ENCODE results near the gene PLPPR5. TPM values are rescaled to one million over a fixed set of nuclear protein-coding genes. Genes with fewer than 3 reads are reported as not detected.
A peak's percentile ranks its signal among the peaks of the same experiment; 100 is the strongest.

PLPPR5 gene
- total and polyA plus RNA-seq, 7 donors = 0.13 to 1.1 (median 0.55) TPM; not detected in 2

GRCh38 chr1:99010679-99011078 is 6.0 kb upstream of the PLPPR5 start:
- peaks cover 0 to 27% (median 5%) of the 10 kb centered on the region in 3 donors for H3K27me3 ChIP-seq
- intact Hi-C loops (cut with DNase I) = no loop called here
- H3K4me3 ChIP-seq = no peak overlapping the region
- 64 to 69% methylated on average over 2 of the region's 2 CpGs for WGBS, 2 donors
- TF ChIP-seq POLR2AphosphoS5 (IDR thresholded peaks at IDR 0.05) (no peak), POLR2A (IDR thresholded peaks at IDR 0.05) (no peak), EP300 (IDR thresholded peaks at IDR 0.05) (no peak)
- TF ChIP-seq, protein P1, sequence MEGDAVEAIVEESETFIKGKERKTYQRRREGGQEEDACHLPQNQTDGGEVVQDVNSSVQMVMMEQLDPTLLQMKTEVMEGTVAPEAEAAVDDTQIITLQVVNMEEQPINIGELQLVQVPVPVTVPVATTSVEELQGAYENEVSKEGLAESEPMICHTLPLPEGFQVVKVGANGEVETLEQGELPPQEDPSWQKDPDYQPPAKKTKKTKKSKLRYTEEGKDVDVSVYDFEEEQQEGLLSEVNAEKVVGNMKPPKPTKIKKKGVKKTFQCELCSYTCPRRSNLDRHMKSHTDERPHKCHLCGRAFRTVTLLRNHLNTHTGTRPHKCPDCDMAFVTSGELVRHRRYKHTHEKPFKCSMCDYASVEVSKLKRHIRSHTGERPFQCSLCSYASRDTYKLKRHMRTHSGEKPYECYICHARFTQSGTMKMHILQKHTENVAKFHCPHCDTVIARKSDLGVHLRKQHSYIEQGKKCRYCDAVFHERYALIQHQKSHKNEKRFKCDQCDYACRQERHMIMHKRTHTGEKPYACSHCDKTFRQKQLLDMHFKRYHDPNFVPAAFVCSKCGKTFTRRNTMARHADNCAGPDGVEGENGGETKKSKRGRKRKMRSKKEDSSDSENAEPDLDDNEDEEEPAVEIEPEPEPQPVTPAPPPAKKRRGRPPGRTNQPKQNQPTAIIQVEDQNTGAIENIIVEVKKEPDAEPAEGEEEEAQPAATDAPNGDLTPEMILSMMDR (IDR thresholded peaks at IDR 0.05) = no peak
- no peaks in the 10 kb centered on the region for H3K36me3 ChIP-seq
- H3K4me1 ChIP-seq = peaks cover 0 to under 1% (median 0%) of the 10 kb centered on the region in 4 donors
- no peaks in the 10 kb centered on the region for H3K9me3 ChIP-seq
- H3K27ac ChIP-seq = no peak overlapping the region
- no peak for DNase-seq

DNA sequence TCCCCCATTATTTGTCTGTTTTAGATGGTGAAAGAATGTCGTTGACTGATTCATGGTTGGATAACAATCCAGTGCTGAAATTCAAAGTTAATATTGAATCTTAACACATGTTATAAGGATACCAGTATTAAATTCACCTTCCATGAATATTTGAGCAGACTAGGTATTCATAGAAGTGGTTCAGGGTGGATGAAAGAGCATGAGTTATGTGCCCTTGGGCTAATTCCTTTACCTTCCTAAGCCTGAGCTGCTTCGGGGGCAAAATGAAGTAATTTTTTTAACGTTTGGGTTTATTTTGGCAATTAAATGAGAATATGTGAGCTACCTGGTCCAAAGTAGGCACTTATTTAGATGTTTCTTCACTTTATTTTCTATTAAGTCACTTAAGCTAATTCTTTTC is 2.7 kb upstream of the PLPPR5 start:
- Histone ChIP-seq H3K27me3 (peaks cover 15 to 51% (median 19%) of the 10 kb centered on the region in 3 donors), H3K4me3 (no peak overlapping the region), H3K36me3 (no peaks in the 10 kb centered on the region), H3K27ac (no peak overlapping the region), H3K4me1 (peaks cover 0 to 19% (median 13%) of the 10 kb centered on the region in 4 donors), H3K9me3 (no peaks in the 10 kb centered on the region)
- TF ChIP-seq, protein P1 (IDR thresholded peaks at IDR 0.05) = no peak
- no peak for TF ChIP-seq POLR2AphosphoS5 (IDR thresholded peaks at IDR 0.05)
- no peak for TF ChIP-seq POLR2A (IDR thresholded peaks at IDR 0.05)
- no peak for TF ChIP-seq EP300 (IDR thresholded peaks at IDR 0.05)
- intact Hi-C loops (cut with DNase I) = no loop called here
- no peak for DNase-seq
- 70 to 82% methylated on average over 3 of the region's 3 CpGs for WGBS, 2 donors

- Histone ChIP-seq H3K9me3 (no peaks in the 10 kb centered on the region), H3K27me3 (peaks cover 15 to 60% (median 21%) of the 10 kb centered on the region in 3 donors), H3K4me1 (peaks cover 0 to 19% (median 13%) of the 10 kb centered on the region in 4 donors), H3K4me3 (no peak overlapping the region), H3K36me3 (no peaks in the 10 kb centered on the region), H3K27ac (no peak overlapping the region)
- WGBS, 2 donors = 31% methylated on average over 8 of the region's 8 CpGs
- TF ChIP-seq POLR2A (IDR thresholded peaks at IDR 0.05) (no peak), POLR2AphosphoS5 (IDR thresholded peaks at IDR 0.05) (no peak)
- no peak for DNase-seq
- intact Hi-C loops (cut with DNase I) = no loop called here
Measured at GRCh38 chr1:99005537-99005942, 879 bp upstream of the PLPPR5 start.

- TF ChIP-seq EP300 (IDR thresholded peaks at IDR 0.05) = no peak
- 2 to 5% methylated on average over 66 of the region's 66 CpGs for WGBS, 2 donors
- peak overlapping the region in 3 of 4 donors; percentile 29 to 49 (median 47) for H3K4me3 ChIP-seq
- H3K27ac ChIP-seq = no peak overlapping the region
- peaks cover 15 to 60% (median 21%) of the 10 kb centered on the region in 3 donors for H3K27me3 ChIP-seq
- no peaks in the 10 kb centered on the region for H3K36me3 ChIP-seq
- H3K4me1 ChIP-seq = peaks cover 0 to 19% (median 13%) of the 10 kb centered on the region in 4 donors
- H3K9me3 ChIP-seq = no peaks in the 10 kb centered on the region
- no peak for DNase-seq
- intact Hi-C loops (cut with DNase I) = no loop called here
Measured at GRCh38 chr1:99004254-99004860, 304 bp downstream of the PLPPR5 start.

- peaks cover 0 to 19% (median 13%) of the 10 kb centered on the region in 4 donors for H3K4me1 ChIP-seq
- H3K4me3 ChIP-seq = peak overlapping the region in 1 of 4 donors; percentile 49
- no peaks in the 10 kb centered on the region for H3K9me3 ChIP-seq
- peaks cover 15 to 60% (median 21%) of the 10 kb centered on the region in 3 donors for H3K27me3 ChIP-seq
- intact Hi-C loops (cut with DNase I) = no loop called here
- WGBS, 2 donors = 14 to 22% methylated on average over 20 of the region's 20 CpGs
- DNase-seq = no peak
- H3K36me3 ChIP-seq = no peaks in the 10 kb centered on the region
- no peak for TF ChIP-seq POLR2AphosphoS5 (IDR thresholded peaks at IDR 0.05)
- TF ChIP-seq, protein P1 (IDR thresholded peaks at IDR 0.05) = no peak
- TF ChIP-seq EP300 (IDR thresholded peaks at IDR 0.05) = no peak
- no peak for TF ChIP-seq POLR2A (IDR thresholded peaks at IDR 0.05)
- H3K27ac ChIP-seq = no peak overlapping the region
Measured at GRCh38 chr1:99003581-99004253, 944 bp downstream of the PLPPR5 start.

Data from sigmoid colon (tissue), 7 donors.